ENCODE measurements around the gene CACNA1C. TPM values are rescaled to one million over a fixed set of nuclear protein-coding genes. Genes with fewer than 3 reads are reported as not detected.
A peak's percentile ranks its signal among the peaks of the same experiment; 100 is the strongest.

Gene CACNA1C
- total RNA-seq, 2 experiments from 2014 or later = 0.69 to 1.4 TPM

DNA sequence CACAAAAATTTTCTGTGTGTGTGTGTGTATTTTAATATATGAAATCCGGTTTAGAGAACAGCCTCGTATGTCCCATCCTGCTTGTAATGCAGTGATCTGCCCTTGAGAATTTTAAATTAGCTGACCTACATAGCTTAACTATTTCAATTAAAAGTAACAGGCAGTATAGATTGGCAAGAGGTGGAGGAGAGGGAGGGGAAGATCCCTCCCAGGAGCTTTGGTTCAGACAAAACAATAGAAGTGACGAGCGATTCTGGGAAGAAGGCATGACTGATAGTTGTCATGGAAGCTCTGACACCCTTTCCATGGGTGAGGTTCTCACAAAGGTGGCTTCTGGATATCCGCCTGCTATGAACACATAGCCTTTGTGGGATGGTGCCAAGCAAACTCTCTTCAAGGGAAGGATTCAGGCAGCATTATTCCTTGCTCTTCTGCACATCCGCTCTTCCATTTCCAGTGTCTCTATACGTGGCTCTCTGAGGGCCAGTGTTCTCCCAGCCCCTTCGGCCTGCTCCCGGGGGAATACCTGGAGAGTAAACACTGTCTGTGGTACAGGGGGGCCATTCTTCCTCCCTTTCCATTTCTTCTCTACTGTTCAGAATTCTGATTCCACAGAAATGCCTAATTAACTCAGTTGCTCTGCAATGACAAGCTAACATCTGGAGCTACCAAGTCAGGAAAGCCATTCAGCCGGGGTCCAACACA, 182.0 kb downstream of the CACNA1C start:
- no peak for TF ChIP-seq EZH2phosphoT487 (IDR thresholded peaks at IDR 0.05; ENCODE audit: borderline replicate concordance, low read depth, low read length)
- TF ChIP-seq, protein P1, sequence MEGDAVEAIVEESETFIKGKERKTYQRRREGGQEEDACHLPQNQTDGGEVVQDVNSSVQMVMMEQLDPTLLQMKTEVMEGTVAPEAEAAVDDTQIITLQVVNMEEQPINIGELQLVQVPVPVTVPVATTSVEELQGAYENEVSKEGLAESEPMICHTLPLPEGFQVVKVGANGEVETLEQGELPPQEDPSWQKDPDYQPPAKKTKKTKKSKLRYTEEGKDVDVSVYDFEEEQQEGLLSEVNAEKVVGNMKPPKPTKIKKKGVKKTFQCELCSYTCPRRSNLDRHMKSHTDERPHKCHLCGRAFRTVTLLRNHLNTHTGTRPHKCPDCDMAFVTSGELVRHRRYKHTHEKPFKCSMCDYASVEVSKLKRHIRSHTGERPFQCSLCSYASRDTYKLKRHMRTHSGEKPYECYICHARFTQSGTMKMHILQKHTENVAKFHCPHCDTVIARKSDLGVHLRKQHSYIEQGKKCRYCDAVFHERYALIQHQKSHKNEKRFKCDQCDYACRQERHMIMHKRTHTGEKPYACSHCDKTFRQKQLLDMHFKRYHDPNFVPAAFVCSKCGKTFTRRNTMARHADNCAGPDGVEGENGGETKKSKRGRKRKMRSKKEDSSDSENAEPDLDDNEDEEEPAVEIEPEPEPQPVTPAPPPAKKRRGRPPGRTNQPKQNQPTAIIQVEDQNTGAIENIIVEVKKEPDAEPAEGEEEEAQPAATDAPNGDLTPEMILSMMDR (conservative IDR thresholded peaks at IDR 0.05; ENCODE audit: low read length) = no peak
- H3K9me2 ChIP-seq (ENCODE audit: insufficient read depth, low read length) = no peaks in the 10 kb centered on the region
- H3K27ac ChIP-seq (ENCODE audit: low read depth, low read length, poor library complexity, severe bottlenecking) = no peak overlapping the region
- no peaks in the 10 kb centered on the region for H4K20me1 ChIP-seq (ENCODE audit: insufficient read depth, low read length)
- ChIA-PET CTCF (ENCODE audit: unreplicated experiment) (no interaction called here), POLR2A (interaction anchor here (0.6 to 2.2 kb wide), 2 partner anchors 12 to 17 kb away, joined by 3 to 6 read pairs; no protein-coding TSS in a partner anchor)
- intact Hi-C loops (cut with micrococcal nuclease; ENCODE audit: unreplicated experiment) = no loop called here
- DNase-seq (ENCODE audit: low spot score) = no peak
- H3K4me1 ChIP-seq (ENCODE audit: insufficient read depth, low read length, poor library complexity, severe bottlenecking) = peaks cover 11% of the 10 kb centered on the region
- no peaks in the 10 kb centered on the region for H3K36me3 ChIP-seq (ENCODE audit: insufficient read depth, low read length)
- no peak overlapping the region for H3K4me3 ChIP-seq (ENCODE audit: low read depth, low read length, poor library complexity, severe bottlenecking)
- no peak overlapping the region for H2AFZ ChIP-seq (ENCODE audit: low read length)
- H3K4me2 ChIP-seq (ENCODE audit: low read length) = no peak overlapping the region
- no peaks in the 10 kb centered on the region for H3K9me3 ChIP-seq (ENCODE audit: low read length)
- H3K79me2 ChIP-seq (ENCODE audit: insufficient read depth, low read depth, low read length) = no peaks in the 10 kb centered on the region
- no TSS peak for BruUV-seq (replicated peaks)

GRCh38 chr12:2236506-2237294, 183.9 kb downstream of the CACNA1C start:
- no peak overlapping the region for H3K4me3 ChIP-seq (ENCODE audit: low read depth, low read length, poor library complexity, severe bottlenecking)
- no peaks in the 10 kb centered on the region for H4K20me1 ChIP-seq (ENCODE audit: insufficient read depth, low read length)
- H3K79me2 ChIP-seq (ENCODE audit: insufficient read depth, low read depth, low read length) = no peaks in the 10 kb centered on the region
- BruUV-seq (replicated peaks) = no TSS peak
- intact Hi-C loops (cut with micrococcal nuclease; ENCODE audit: unreplicated experiment) = no loop called here
- peak overlapping the region; percentile 15; the same call in 1 of the 2 replicates for H2AFZ ChIP-seq (ENCODE audit: low read length)
- no peak overlapping the region for H3K27ac ChIP-seq (ENCODE audit: low read depth, low read length, poor library complexity, severe bottlenecking)
- CTCF ChIA-PET (ENCODE audit: unreplicated experiment) = no interaction called here
- no peaks in the 10 kb centered on the region for H3K9me2 ChIP-seq (ENCODE audit: insufficient read depth, low read length)
- no peak for DNase-seq (ENCODE audit: low spot score)
- H3K4me1 ChIP-seq (ENCODE audit: insufficient read depth, low read length, poor library complexity, severe bottlenecking) = peaks cover 16% of the 10 kb centered on the region
- no peak for TF ChIP-seq EZH2phosphoT487 (IDR thresholded peaks at IDR 0.05; ENCODE audit: borderline replicate concordance, low read depth, low read length)
- TF ChIP-seq, protein P1 (conservative IDR thresholded peaks at IDR 0.05; ENCODE audit: low read length) = no peak
- H3K9me3 ChIP-seq (ENCODE audit: low read length) = no peaks in the 10 kb centered on the region
- H3K4me2 ChIP-seq (ENCODE audit: low read length) = no peak overlapping the region
- H3K36me3 ChIP-seq (ENCODE audit: insufficient read depth, low read length) = no peaks in the 10 kb centered on the region
- POLR2A ChIA-PET = interaction anchor here (0.7 kb wide), 1 partner anchor 10 kb away, joined by 4 read pairs; no protein-coding TSS in a partner anchor
